A673 (cell line): Measurements from ENCODE around the gene IFITM1. TPM values are rescaled to one million over a fixed set of nuclear protein-coding genes. Genes with fewer than 3 reads are reported as not detected.

Experiments
- BruUV-seq: library from RNA; stranded (reverse); fragments of 400-500 nt; replicated peaks from 2 replicates; lab custom pipeline; 2021; lab: Mats Ljungman, UMichigan
- CTCF ChIA-PET: fragments of 300-600 bp; sonication (Branson Sonifier 250); formaldehyde crosslinking; loops from one replicate; lab custom pipeline; 2022; ENCODE audit warnings: antibody characterized with exemption; lab: Charles Lee
- POLR2A ChIA-PET: fragments of 300-600 bp; sonication (Branson Sonifier 250); formaldehyde crosslinking; loops from one replicate; lab custom pipeline; 2022; ENCODE audit warnings: antibody characterized with exemption; ENCODE audit not compliant: low non-redundant PET; lab: Charles Lee
- DNase-seq: peaks from one replicate; pipeline ENCODE4 v3.0.0-alpha.2; 2015; ENCODE audit warnings: low spot score
- H3K27ac ChIP-seq: fragments of 200-600 bp; sonication (generic); 2 replicates; pipeline ENCODE4 v1.5.1; 2016; ENCODE audit warnings: mixed run types, low read depth, mild to moderate bottlenecking, mixed read lengths, antibody characterized with exemption, low read length; ENCODE audit not compliant: poor library complexity, severe bottlenecking
- H3K27me3 ChIP-seq: fragments of 200-600 bp; sonication (generic); replicated peaks from 2 replicates; pipeline ENCODE4 v1.6.1; 2017; ENCODE audit warnings: mixed run types, low read depth, mild to moderate bottlenecking, mixed read lengths, antibody characterized with exemption, low read length; ENCODE audit not compliant: insufficient read depth, poor library complexity
- H3K36me3 ChIP-seq: fragments of 200-600 bp; sonication (generic); 2 replicates; pipeline ENCODE4 v1.6.1; 2016; ENCODE audit warnings: mixed run types, mild to moderate bottlenecking, mixed read lengths, antibody characterized with exemption, low read length; ENCODE audit not compliant: insufficient read depth, poor library complexity, severe bottlenecking
- H3K4me1 ChIP-seq: fragments of 200-600 bp; sonication (generic); 2 replicates; pipeline ENCODE4 v1.6.1; 2017; ENCODE audit warnings: mixed run types, mild to moderate bottlenecking, mixed read lengths, antibody characterized with exemption, low read length; ENCODE audit not compliant: insufficient read depth, poor library complexity, severe bottlenecking
- H3K4me3 ChIP-seq: fragments of 200-600 bp; sonication (generic); 2 replicates; pipeline ENCODE4 v1.5.1; 2016; ENCODE audit warnings: low read depth, mixed run types, mild to moderate bottlenecking, mixed read lengths, low read length; ENCODE audit not compliant: poor library complexity, severe bottlenecking
- H3K9me3 ChIP-seq: fragments of 200-600 bp; sonication (generic); 2 replicates; pipeline ENCODE4 v1.6.1; 2016; ENCODE audit warnings: mixed run types, low read depth, mild to moderate bottlenecking, mixed read lengths, antibody characterized with exemption, low read length; ENCODE audit not compliant: poor library complexity, severe bottlenecking
- CTCF ChIP-seq: fragments of 300-800, 200-600 bp; sonication (generic); conservative IDR thresholded peaks from 2 replicates; pipeline ENCODE4 v1.5.1; 2017; ENCODE audit warnings: low read depth, mild to moderate bottlenecking, antibody characterized with exemption, low read length, moderate library complexity, mixed read lengths
- EZH2 ChIP-seq: fragments of 200-600 bp; sonication (generic); IDR thresholded peaks from 2 replicates; pipeline ENCODE4 v1.6.1; 2017; ENCODE audit warnings: borderline replicate concordance, low read depth, mild to moderate bottlenecking, mixed read lengths, antibody characterized with exemption, low read length; ENCODE audit not compliant: poor library complexity, severe bottlenecking
- intact Hi-C: fragments of 100-400 bp; cut with micrococcal nuclease; formaldehyde crosslinking; loops from one replicate; pipeline ENCODE4 v1.10.0; 2022; ENCODE audit not compliant: unreplicated experiment
- total RNA-seq: library from RNA; stranded (reverse); gene quantifications from 2 replicates; pipeline ENCODE4 v1.2.3, GENCODE V29; 2021

Gene IFITM1
- total RNA-seq, 1 experiment from 2014 or later: 24.4 TPM

- peaks cover 10% of the 10 kb centered on the region for H3K4me1 ChIP-seq
- POLR2A ChIA-PET: no interaction called here
- intact Hi-C loops: loop anchor here (5.0 to 10.0 kb wide), 3 partner anchors 53 to 150 kb away; partner anchors contain the start of genes BET1L, IFITM2 and RIC8A
- no peaks in the 10 kb centered on the region for H3K27me3 ChIP-seq
- no peak overlapping the region for H3K4me3 ChIP-seq
- DNase-seq: no peak
- CTCF ChIA-PET: no interaction called here
- H3K27ac ChIP-seq: no peak overlapping the region
- BruUV-seq: TSS peak; percentile 75
- no peak for TF ChIP-seq CTCF
- TF ChIP-seq EZH2: no peak
- peaks cover 3% of the 10 kb centered on the region for H3K9me3 ChIP-seq
- H3K36me3 ChIP-seq: no peaks in the 10 kb centered on the region
Measured at GRCh38 chr11:357582-357981, 43.7 kb downstream of the IFITM1 start.

DNA sequence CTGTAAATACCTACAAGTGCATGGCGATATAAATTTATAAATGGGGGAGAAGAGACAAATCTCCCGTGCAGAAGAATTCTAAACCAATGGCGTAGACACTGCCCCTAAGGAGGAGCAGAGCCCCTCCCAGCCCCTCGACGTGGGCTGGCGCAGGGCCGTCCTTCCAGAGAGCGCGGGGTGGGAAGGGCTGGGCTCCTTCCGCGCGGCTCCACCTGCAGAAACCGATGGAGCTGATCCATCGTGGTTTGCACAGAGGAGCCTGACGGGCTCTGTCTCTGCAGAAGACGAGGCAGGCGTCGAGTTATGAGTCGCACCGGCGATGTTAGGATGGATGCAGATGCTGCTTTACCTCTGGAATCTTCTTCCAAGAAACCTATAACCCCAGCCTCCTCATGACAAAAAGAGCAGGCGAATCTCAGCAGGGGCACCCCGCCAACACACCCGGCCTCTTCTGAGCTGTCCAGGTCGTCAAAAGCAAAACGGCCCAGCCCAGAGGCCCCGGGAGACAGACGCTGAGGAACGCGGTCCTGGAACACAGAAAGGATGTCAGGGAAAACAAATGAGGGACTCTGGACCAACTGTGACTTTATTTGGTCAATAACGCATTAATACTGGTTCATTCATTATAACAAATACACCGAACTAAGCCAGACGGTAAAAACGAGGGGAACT lies 44.4 kb downstream of the IFITM1 start:
- no peak for DNase-seq
- Histone ChIP-seq H3K36me3 (no peaks in the 10 kb centered on the region), H3K27ac (no peak overlapping the region), H3K27me3 (no peaks in the 10 kb centered on the region), H3K4me1 (peaks cover 10% of the 10 kb centered on the region), H3K9me3 (peaks cover 3% of the 10 kb centered on the region), H3K4me3 (no peak overlapping the region)
- ChIA-PET CTCF (no interaction called here), POLR2A (no interaction called here)
- no TSS peak for BruUV-seq
- no peak for TF ChIP-seq CTCF
- TF ChIP-seq EZH2: no peak
- intact Hi-C loops: loop anchor here (5.0 to 10.0 kb wide), 3 partner anchors 53 to 151 kb away; partner anchors contain the start of genes BET1L, IFITM2 and RIC8A

DNA sequence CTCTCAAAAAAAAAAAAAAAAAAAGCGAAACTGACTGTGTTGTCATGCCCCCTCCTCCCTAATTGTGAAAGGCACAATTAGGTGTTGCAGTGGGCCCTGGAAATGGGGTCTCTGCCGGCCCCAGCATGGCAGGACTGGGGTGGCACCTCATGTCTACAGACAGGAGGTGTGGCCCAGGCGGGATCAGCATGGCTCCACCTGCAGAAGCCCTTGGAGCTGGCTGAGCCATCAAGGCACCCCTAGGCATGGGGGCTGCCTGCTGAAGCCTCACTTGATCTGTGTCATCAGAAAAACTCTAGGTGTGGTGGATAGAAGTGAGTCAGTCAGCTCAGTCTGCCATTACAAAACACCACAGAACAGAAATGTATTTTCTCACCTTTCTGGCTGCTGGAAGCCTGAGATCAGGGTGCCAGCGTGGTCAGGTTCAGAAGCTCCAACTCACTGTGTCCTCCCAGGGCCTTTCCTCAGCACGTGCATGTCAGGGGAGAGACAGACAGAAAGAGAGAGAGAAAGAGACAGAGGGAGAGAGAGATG lies 45.4 kb downstream of the IFITM1 start:
- Histone ChIP-seq H3K27me3 (no peaks in the 10 kb centered on the region), H3K27ac (no peak overlapping the region), H3K9me3 (peaks cover 3% of the 10 kb centered on the region), H3K4me1 (peaks cover 10% of the 10 kb centered on the region), H3K4me3 (no peak overlapping the region), H3K36me3 (no peaks in the 10 kb centered on the region)
- no TSS peak for BruUV-seq
- intact Hi-C loops: loop anchor here (5.0 to 10.0 kb wide), 3 partner anchors 54 to 152 kb away; partner anchors contain the start of genes BET1L, IFITM2 and RIC8A
- TF ChIP-seq CTCF (no peak), EZH2 (no peak)
- DNase-seq: no peak
- CTCF ChIA-PET: no interaction called here
- POLR2A ChIA-PET: no interaction called here
